CD1c-positive myeloid dendritic cell (primary cell): ENCODE results near the gene SPG11.
"Not testable (repeated sequence)": the region's sequence is repeated elsewhere in the genome, so short reads cannot be mapped to it uniquely, and the experiment has no call there.

Experiments used
- DNase-seq: peaks from one replicate; pipeline ENCODE4 v3.0.0-alpha.2; 2016; ENCODE audit errors: extremely low spot score

The SPG11 gene

DNA sequence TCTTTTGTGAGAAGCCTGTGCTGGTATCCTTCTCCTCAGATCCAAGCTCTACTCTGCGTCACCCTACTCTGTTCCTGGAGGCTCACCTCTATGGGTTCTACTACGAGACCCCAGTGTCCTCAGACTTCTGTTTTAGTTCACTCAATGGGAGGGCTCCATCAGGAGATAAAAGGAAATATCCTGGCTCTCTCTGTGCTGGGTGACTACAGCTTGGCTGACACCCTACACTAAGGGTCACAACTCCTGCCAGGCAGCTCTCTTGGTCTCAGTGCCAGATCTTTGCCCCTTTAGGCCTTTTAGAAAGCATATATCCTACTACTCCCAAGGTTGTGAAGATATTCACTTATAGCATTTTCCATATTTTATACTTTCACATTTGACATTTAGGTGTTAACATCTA, 46.5 kb downstream of the SPG11 start:
- DNase-seq, result no peak

DNA sequence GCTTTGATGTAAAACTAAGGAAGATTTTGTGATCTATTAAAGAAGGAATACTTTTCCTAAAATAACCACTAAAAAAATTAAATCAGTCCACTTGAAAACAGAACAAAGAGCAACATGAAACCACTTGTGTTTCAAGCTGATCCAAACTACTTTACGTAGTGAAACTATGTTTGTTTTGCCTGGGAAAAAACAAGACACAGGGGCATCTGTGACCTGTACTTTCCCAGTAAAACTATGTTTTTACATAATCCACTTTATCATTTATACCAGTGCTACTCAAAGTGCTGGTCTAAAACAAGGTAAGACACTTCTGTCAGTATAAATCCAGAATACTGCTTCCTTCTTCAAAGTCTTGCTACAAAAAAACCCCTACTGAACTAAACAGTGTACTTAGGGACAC, 56.7 kb downstream of the SPG11 start:
- DNase-seq, result no peak

DNA sequence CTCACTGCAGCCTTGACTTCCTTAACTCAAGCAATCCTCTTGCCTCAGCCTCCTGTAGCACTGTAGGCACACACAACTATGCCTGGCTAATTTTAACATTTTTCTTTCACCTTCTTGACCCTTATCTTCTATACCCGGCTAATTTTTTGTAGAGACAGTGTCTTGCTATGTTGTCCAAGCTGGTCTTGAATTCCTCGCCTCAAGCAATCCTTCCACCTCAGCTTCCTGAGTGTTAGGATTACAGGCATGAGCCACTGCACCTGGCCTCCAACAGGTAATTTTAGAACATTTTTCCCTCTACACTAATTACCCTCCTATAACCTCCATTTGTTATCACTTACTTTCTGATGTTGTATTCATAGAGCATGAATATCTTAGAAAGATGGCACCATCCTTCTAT, 60.3 kb downstream of the SPG11 start:
- DNase-seq, result no peak

DNA sequence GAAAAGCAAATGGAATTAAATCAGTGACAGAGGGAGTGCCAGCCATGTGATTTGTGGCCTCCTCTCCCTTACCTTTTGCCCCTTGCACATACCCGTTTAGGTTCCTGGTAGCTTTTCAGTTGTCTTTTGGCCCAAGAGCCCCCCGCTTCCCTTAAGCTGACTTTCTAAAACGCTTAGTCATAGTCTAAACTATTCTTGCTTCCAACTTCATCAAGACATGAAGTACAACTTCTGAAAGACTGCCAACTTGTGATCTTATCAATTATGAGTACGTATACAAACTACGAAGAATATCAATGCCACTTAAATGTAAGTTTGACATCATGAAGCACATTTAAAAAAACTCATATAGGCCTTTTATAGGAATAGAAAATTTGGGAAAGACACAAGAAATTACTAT, 64.6 kb downstream of the SPG11 start:
- no peak for DNase-seq

DNA sequence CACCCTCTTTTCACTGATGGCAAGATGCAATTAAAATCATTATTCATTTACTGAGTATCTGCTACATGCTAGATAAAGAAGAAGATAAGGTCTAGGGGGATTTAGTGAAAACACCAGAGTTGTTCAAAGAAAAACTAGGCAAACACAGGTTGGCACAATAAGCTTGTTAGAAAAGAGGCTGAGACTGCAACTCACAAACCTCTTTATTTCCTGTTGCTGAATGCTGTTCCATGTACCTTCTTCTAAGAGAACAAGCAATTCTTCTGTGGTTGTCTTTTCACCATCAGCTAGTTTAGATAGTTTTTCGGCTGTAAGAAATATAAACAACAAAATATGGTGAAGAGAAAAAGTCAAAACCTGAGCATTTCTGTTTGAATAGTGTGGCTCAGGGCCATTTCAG, 65.4 kb downstream of the SPG11 start:
- no peak for DNase-seq

DNA sequence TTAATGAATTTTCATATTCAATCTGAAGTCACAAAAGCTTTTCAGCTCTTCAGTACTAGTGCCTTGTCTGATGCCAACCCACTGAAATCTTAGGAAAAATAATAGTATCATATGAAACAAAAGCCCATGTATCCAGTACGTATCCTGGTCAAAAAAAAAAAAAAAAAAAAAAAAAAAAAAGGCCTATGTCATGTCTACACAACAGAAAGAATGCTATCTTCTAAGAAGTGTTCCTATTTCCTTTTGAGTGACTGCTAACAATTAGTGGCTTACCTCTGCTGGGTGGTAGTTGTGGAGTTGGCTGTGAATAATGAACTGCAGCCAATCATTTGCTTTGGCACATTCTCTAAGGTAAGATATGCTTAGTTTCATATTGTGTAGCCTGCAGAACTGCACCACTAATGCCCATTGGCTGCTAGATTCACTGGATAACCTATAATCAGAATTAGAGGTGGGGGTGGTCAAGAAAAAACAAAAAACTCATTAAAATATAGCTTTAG, 66.9 kb downstream of the SPG11 start:
- DNase-seq, result no peak

DNA sequence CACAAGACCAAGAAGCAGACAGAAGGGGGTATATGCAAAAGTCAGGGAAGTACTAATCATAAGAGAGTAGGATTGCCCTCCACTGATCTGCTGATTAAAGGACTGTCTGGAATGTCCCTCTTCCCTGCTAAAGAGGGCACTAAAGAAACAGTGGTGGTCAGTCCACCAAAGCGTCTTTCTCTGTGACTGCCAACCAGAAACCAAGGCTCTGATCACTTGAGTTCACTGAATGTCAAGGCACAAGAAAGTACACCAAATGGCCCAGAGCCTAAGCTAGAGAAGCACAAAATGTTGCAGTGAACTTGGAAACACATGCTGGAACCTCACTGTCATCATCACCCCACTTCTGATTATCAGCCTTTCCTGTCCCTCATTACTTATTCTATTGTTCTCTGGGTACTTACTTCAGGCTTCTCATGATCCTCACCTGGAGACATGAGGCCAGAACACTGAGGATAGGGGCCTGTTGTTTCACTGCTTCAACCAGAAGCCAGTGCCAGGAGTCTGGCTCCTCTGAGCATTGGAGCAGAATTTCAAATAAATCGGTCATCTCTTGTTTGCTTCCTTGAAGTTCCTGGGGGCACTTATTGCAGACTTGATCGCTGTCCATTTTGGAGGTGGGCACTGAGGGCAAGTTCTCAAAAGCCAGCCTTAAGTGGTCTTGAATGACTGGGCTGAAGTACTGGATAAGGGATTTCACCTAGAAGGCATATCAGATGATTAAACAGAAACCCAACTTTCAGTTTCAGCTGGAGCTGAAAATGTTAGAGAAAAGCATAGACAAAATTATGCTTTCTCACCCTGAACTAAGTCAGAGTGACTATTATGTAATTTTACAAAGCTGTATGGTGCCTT, 67.6 kb downstream of the SPG11 start:
- DNase-seq, result no peak

DNA sequence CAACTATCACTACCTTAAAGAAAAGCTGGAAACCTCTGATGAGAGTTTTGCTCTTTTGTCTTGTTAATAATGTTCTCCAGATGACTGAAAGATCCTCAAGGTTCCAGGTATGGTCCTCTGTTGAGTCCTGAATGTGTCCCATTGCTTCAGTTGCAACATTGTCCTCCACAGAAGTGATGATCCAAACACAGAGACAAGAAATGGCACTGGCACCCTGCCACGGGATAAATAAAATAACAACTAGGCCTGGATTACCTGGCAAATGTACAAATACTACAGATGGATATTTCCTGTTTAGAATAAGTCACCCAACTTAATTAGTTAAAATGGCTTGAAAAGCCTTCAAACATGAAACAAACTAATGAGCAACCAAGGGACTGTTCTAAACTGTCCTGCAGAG, 68.2 kb downstream of the SPG11 start:
- DNase-seq, result no peak

DNA sequence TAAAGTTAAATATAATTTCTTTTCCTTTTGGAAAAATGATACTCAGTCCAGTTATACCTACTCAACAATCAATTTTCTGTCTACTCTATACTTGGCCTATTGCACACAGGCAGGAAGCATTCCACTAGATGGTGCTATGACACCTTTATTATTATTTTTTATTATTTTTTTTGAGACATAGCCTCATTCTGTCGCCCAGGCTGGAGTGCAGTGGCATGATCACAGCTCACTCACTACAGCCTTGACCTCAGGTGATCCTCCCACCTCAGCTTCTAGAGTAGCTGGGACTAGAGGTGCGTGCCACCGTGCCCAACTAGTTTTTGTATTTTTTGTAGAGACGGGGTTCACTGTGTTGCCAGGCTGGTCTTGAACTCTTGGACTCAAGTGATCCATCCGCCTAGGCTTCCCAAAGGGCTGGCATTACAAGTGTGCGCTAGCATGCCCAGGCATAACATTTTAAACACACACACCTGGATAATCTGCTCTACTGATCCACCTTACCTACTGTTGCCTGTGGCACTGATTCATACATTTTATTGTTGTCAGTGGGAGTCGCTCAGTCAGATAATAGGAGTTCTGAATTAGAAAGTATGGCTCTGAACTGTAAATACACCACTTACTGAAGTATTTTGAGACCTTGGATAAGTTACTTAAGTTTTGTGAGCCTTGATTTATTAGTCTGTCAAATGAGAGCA, 70.3 kb downstream of the SPG11 start:
- peak; percentile 50 for DNase-seq

DNA sequence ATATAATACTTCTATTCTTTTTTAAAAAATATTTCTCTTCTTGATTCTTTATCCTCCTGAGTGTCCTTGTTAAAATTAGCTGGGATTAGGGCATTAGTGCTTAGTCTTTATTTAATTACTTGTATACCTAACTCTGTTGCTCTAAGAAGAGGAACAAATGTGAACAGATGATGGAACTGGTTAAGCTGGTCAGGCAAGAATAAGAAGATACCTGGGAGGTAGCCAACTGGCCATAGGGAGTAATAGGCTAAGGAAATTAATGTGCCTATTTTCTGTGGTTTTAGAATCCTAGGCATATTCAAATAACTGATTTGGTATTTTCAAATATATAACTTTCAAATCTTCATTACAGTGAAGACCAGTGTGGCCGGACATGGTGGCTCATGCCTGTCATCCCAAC, 72.1 kb downstream of the SPG11 start:
- DNase-seq, result no peak

DNA sequence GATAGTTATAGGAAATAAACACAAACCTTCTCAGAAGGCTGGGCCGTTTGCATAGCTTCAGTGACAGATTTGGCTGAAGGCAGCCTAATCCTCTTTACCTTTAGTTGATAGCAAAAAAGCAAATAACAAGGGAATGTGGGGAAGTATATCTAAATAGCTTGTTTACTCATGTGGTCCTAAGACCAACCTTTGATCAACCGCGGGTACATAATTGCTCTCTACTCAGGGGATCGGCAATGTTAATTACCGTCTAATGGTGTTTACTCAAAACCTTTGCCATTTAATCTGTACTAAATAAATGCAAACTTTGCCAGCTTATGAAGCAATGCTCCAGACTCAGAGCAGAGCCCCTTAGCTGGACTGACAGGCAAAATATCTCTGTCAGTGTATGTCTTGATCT, 74.9 kb downstream of the SPG11 start:
- no peak for DNase-seq

DNA sequence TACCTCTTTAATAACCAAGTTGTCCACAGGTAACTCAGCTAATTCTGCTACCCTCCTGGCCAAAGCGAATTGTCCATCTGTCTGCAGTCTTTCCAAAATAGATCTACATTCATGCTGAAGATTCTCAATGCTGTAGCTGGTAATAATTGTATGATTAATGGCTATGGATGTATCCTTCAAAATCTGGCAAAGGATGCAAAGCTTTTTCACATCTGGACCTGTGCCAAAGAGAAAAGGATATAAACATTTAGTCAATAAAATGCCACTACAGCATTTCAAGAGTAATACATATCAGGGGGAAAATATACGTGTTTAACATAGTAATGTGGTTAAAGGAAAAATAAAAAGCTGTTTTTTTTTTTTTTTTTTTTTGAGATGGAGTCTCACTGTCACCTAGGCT, 77.8 kb downstream of the SPG11 start:
- no peak for DNase-seq

DNA sequence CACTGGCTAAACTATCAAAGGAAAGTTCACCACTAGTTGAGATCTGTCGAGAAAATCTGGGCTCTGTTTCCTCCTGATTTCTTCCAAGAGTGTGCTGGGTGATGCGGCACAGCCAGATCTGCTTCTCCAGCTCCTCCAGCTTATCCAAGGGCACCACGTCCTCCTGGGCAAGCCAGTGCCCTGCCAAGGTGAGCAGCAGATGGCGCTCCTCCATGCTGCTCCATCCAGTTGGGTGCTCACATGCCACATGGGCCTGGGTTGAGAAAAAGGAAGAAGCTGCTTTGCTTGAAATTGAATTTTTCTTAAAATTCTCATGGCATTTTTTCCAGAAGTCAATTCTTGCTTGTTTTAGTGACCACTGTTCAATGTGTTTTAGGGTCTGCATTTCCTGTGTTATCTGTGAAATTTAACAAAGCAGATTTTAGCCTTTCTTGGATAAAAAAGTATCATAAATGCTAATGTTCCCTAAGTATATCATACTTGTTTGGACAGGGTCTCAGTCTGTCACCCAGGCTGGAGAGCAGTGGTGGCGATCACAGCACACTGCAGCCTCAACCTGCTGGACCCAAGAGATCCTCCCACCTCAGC, 79.2 kb downstream of the SPG11 start:
- peak; percentile 42 for DNase-seq

DNA sequence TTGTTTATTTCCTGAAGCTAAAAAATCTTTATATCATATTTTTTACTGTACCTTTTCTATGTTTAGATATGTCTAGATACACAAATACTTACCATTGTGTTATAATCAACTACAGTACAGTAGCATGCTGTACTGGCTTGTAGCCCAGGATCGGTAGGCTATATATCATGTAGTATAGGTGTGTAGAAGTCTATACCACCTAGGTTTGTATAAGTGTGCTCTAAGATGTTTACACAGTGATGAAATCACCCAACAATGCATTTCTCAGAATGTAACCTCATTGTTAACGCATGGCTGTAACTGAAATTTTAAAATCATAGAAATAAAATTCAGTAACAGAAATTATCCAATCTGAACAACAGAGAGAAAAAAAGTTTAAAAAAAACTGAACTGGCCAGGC, 83.4 kb downstream of the SPG11 start:
- DNase-seq, result no peak

DNA sequence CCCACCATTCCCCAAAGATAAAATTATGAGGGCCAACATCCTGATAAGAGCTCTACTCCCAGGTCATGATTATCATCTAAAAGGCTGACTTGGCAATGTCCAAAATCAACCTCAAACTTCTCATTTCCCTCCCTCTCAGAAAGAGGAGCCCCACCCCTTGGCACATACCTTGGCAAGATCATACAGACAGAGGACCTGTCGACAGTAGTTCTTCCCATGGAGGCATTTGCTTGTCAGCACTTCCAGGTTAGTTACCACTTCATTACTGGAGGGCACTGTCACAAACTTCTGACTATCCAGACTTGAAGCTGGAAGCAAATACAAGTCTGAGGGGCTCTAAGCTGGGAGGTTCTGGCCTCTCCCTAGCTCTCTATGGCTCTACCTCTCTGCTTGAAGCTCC, 88.7 kb downstream of the SPG11 start:
- no peak for DNase-seq

DNA sequence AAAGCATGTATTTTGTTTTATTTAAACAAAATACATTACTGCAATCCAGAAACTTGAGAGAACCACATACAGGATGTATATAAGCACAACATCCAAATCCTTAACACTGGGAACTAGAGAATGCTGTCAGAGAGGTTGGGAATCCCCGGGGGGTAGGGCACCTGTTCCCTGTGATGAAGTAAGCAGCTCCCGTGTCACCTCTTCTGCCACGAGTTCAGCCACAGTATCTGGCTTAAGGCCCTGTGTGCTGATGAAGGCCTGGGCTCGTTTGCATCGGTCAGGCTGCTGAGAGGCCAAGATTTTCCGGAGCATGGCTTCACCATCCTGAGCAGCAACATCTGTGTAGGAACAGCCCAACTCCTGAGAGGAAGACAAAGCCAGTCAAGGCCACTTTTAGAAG, 90.1 kb downstream of the SPG11 start:
- DNase-seq, result no peak

DNA sequence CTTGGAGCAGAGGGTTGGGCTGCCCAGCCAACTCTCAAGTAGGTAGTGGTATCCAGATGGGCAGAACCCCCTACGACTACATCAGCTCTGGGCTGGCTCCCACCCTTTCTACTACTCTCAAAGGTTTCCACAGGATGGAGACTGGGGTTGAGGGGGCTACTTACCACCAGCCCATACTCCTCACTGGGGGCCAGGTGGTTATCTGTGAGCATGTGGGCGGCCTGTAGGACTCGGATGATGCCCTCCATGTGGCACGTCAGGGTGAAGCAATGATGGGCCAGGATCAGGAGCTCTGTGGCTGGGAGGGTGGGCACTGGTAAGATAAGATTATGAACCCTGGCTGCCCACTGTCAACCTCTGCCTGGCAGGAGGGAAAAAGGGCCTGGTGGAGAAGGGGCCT, 93.1 kb downstream of the SPG11 start:
- DNase-seq, result no peak

DNA sequence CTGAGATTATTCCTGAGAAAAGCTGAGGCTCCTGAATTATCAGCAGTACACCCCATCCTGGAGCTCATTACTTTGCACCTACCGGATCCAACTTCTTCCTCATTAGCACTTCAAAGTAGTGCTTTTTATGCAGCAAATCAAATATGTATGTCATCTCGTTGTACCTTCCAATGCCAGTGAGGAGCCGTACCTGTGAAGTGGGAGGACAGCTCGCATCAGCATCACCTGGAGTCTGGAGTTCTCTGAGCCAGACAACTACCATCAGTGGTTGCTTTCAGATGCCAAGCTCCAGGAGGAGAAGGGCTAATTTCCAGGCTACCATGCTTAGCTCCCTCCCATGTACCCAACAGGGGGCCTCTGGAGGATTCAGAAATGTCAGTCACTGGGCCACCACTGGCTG, 94.1 kb downstream of the SPG11 start:
- no peak for DNase-seq

DNA sequence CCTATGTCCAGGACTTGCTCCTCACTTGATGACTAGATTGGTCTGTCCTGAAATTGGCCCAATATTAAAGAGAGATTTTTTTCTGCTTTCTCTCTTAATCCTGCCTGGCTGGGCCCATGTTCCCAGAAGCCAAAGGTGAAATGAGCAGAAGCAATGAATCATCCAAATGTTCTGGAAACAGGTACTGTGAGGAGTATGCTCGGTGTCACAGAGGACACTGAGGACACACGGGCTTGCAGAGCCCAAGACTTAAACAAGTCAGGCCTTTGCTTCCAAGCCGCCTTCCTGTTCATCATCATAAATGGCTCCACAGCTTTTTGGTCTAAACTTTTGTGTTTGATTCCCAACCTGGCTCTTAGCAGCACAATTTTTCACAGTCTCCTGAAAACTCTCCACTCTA, 95.1 kb downstream of the SPG11 start:
- DNase-seq, result no peak

DNA sequence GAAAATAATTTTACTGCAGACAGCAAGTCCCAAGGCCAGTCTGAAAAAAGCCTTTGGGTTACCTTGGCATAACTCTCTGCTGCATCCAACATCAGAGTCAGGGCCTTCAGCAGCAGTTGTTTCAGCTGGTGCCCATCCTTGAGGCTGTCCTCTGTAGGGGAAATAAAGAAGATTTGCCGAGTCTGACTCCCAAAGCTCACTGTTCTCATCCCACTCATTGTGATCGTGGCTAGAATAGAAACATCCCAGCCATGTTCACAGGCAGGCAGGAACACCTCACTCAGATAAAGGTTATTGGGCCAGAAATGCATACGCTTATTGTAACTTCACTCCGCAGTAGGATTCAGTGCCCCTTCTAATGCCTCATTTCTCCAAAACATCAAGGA, 97.3 kb downstream of the SPG11 start:
- no peak for DNase-seq

DNA sequence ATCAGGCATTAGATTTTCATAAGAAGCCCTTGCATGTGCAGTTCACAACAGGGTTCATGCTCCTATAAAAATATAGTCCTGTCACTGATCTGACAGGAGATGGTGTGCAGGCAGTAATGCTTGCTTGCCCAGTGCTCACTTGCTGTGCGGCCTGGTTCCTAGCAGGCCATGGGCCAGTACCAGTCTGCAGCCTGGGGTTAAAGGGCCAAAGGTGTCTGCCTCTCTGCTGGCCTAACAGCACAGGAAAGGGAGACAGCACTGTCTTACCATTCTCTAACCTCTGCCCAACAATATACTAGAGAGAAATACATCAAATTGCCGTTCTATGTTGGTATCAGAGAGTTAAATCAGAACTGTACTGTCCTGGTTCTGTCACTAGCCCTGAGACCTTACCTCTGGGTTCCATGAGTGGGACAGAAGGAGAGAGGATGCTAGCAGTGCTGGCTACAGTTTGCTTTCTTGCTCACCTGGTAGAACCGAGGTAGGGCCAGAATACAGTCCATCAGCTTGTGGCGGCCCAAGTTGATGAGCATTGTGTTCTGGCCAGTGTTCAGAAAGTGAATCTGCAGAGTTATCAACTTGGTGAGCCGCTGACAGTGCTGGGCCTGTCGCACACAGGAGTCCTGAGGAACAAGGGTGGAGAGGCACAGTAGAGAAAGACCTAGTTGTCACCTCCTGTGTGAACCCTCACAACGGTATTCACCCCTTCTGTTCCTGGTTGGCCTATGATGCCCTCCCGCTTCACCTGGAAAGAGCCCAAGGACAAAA, 97.9 kb downstream of the SPG11 start:
- no peak for DNase-seq

DNA sequence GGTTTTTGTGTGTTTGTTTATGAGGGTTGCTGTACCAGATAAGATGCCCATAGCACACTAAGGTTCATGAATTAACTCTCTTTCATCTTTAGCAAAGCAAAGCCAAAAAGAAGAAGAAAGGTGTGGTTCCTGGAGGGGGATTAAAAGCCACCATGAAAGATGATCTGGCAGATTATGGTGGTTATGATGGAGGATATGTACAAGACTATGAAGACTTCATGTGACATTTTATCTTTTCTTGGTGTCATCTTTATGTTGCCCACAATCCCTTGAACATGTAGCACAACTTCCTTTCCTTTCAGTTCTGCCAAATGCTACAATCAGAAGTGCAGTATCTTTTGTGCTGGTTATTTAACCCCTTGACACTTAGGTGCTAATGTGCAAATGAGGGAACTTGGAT, 102.5 kb downstream of the SPG11 start:
- not testable (repeated sequence) for DNase-seq
